Measurements from ENCODE around the gene PGLYRP2.
"Not testable (repeated sequence)": the region's sequence is repeated elsewhere in the genome, so short reads cannot be mapped to it uniquely, and the experiment has no call there.

Gene PGLYRP2

DNA sequence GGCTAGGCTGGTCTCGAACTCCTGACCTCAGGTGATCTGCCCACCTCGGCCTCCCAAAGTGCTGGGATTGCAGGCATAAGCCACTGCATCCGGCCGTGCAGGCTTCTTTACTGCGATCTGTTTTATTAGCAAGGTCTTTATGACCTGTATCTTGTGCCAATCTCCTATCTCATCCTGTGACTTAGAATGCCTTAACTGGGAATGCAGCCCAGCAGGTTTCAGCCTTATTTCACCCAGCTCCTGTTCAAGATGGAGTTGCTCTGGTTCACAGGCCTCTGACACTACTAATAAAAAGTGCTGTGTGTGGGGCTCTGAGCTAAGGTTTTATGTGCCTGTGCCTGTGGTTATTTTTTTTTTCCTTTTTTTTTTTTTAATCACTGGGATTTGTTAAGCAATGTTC, 6.5 kb upstream of the PGLYRP2 start:
- not testable (repeated sequence) for DNase-seq

DNA sequence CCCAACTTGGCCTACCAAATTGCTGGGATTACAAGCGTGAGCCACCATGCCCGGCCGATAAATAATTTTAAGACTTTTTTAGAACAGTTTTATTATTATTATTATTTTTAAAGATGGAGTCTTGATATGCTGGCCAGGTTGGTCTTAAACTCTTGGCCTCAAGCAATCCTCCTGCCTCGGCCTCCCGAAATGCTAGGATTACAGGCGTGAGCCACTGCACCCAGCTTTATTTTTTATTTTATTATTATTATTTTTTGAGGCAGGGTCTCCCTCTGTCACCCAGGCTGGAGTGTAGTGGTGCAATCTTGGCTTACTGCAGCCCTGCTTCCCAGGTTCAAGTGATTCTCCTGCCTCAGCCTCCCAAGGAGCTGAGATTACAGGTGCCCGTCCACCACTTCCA, 1.7 kb upstream of the PGLYRP2 start:
- DNase-seq, result not testable (repeated sequence)

DNA sequence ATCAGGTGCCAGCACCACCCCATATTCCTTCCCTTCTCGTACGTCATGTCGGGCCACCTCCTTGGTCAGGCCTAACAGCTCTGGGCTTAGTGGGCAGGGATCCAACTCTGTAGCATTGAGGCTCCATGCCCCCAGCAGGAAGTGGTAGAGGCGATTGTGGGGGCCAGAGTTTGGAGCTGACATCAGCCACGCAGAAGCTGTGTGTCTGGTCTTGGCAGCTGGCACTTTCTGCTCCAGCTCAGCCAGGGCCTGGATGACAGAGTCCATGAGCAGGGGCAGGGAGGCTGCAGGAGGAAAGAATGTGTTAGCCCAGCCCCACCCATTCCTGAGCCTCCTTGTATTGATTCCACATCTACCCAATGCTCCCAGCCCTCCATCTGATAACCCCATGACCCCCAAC, 3.0 kb downstream of the PGLYRP2 start:
- DNase-seq, result no peak

DNA sequence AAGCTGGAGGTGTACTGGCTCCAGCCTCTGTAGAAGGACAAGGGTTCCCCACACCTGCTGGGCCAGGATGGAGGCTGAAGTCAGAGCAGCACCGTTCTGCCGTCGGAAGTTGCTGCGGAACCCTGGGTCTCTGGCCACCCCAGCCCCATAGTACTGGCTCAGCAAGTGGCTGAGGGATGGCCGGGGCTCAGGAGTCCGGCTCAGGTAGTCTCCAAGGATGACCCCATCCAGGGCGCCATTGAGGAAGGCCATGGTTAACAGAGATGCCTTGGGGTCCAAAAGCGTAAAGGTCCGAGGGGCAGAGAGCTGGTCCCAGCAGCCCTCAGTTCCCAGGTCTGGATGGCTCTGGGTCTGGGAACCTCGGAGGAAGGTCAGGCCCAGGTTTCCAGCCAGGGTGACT, 3.7 kb downstream of the PGLYRP2 start:
- no peak for DNase-seq

DNA sequence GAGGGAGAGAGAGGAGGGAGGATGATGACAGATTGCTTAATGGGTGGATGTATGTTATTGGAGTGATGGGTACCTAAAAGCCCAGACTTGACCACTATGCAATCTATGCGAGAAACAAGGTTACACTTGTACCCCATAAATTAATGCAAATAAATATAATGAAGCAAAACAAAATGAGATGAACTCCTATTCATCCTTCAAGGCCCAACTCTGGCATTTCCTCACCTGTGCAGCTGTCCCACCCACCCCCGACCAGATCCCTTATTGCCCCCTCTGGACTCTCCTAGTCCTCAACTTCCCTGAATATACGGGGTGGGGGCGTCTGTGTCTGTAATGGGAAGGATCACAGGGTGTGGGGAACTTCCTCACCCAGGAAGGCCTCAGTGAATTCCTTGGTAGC, 4.1 kb downstream of the PGLYRP2 start:
- no peak for DNase-seq

DNA sequence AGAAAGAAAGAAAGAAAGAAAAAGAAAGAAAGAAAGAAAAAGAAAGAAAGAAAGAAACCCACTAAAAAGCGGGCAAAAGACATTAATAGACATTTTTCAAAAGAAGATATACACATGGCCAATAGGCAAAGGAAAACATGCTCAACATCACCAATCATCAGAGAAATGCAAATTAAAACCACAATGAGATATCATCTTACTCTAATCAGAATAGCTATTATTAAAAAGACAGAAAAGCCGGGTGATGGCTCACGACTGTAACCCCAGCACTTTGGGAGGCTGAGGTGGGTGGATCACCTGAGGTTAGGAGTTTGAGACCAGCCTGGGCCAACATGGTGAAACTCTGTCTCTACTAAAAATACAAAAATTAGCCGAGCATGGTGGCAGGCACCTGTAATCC, 5.5 kb downstream of the PGLYRP2 start:
- DNase-seq, result not testable (repeated sequence)

DNA sequence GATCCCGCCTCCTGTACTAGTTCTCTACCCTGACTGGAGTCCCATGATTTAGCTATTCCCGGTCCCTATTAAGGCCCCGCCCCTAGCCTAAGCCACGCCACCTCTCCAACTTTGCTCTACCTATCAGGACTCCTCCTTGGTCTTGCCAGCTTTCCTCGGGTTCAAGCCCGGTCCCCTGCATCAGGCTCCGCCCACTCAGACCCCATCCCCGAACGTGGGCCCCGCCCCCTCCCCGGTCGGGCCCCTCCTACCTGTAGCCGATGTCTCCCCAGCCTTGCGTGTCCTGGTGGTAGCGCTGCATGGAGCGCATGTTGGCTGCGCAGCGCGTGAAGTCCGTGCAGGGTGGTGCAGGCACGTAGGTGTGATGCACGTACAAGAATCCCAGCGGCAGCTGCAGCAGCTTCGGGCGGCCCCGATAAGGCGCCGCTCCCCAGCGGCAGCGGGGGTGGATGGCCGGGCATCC, 7.6 kb downstream of the PGLYRP2 start:
- no peak for DNase-seq

DNA sequence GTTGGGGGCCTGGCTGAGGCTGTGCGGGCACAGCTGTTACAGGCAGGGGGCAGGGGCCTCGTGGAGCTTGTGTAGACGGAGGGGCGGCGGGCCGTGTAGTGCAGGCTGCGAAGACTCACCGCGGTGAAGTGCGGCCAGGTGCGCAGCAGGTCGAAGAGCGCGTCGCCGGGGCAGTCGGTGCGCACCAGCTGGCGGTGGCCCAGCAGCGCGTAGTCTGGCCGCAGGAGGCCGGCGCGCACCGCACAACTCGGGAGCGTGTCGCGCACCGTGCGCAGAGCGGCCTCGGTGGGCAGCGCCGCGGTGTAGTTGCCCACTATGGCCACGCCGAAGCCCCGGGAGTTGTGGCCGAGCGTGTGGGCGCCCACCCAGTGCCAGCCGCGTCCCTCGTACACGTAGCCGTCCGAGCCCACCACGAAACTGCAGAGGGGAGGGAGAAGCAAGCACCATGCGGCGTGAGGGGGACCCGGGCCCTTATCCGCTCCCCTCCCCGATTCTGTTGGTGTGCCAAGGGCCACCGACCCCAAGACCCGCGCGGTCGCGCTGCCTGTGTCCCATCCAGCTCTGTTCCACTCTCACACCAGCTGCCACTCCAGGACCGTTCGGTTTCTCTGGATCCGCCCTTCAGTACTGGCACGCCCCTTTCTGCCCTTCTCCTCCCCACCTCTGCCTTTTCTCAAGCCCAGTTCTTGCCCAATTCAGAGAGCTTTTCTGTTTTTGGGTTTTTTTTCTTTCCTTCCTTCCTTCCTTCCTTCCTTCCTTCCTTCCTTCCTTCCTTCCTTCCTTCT, 9.6 kb downstream of the PGLYRP2 start:
- peak; percentile 38 for DNase-seq

DNA sequence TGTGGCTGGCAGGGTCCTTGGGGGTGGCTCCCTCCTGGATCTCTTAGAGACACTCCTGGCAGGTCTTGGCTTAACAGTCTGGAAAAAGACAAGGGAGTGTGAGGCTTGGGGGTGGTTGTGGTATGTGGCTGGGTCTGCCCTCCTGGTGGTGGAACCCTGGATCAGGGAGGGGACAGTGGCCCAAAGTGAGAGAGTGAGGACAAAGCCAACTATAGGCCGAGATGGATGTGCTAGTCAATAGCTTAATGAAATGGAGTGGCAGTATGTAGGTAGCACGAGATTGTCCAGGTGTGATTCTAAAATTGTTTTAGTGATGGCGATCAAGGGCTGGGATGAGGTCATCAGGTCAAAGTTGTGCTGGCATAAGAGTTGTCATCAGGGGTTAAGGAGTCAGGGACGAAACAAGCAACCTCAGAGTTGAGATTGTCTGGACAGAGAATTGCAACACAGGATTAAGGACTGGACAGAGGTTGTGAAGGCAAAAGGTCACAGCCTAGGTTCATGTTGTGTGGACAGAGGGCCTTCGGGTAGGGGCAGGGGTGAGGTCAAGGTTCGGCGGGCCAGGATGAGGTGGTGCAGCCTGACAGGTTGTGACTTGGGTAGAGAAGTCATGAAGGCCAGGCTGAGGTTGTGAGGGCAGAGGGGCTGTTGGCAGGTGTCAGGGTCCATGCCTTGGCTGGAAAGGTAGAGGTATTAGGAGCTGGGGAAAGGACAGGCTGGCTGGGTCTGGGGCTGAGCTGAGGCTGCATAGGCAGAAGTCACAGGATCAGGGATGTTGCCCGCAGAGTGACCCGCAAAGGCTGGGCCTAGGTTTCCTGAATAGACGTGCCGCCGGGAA, 10.4 kb downstream of the PGLYRP2 start:
- no peak for DNase-seq

DNA sequence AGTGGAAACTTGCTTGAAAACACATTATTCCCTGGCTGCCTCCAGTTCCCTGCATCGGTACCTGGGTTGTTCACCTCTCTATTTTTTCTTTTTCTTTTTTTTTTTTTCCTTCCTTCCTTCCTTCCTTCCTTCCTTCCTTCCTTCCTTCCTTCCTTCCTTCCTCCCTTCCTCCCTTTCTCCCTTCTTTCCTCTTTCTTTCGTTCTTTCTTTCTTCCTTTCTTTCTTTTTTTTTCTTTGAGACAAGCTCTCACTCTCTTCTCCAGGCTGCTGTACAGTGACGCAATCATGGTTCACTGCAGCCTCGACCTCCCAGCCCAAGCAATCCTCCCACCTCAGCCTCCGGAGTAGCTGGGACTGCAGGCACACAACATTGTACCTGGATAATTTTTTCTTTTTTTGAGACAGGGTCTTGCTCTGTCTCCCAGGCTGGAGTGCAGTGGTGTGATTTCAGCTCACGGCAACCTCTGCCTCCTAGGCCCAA, 11.5 kb downstream of the PGLYRP2 start:
- DNase-seq, result no peak

DNA sequence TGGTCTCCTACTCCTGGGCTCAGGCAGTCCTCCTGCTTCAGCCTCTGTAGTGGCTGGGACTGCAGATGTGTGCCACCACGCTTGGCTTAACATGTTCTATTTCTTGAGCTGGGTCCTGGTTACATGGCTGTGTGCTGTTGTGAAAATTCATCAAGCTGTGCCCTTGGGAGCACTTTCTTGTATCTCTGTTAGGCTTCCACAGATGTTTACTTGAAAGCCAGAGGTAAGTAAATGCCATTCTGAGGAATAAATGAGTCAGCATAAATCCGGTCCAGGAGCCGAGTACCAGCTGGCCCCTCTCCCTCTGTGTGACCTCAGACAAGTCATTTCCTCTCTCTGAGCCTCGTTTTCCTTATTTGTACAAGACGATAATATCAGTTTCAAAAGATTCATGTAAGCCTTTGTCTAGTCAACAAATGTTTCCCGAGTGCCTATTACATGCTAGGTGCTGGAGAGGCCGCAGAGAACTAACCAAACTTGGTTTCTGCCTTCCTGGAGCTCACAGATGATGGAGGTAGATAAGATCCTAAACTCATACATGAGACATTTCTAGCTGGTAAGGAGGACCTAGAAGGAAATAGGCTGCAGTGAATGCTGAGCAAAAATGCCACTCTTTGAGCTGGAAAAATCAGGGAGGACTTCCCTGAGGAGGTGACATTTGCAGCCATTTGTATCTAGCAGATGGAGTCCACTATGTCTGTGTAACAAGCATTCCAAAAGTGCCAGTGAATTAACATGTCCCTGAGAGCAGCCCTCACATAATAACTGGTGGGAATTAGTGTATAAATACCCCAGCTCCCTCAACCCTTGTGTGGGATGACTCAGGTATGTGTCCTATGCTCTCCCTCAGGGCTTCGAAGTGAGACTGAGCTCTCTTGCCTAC, 12.2 kb downstream of the PGLYRP2 start:
- DNase-seq, result peak; percentile 45

DNA sequence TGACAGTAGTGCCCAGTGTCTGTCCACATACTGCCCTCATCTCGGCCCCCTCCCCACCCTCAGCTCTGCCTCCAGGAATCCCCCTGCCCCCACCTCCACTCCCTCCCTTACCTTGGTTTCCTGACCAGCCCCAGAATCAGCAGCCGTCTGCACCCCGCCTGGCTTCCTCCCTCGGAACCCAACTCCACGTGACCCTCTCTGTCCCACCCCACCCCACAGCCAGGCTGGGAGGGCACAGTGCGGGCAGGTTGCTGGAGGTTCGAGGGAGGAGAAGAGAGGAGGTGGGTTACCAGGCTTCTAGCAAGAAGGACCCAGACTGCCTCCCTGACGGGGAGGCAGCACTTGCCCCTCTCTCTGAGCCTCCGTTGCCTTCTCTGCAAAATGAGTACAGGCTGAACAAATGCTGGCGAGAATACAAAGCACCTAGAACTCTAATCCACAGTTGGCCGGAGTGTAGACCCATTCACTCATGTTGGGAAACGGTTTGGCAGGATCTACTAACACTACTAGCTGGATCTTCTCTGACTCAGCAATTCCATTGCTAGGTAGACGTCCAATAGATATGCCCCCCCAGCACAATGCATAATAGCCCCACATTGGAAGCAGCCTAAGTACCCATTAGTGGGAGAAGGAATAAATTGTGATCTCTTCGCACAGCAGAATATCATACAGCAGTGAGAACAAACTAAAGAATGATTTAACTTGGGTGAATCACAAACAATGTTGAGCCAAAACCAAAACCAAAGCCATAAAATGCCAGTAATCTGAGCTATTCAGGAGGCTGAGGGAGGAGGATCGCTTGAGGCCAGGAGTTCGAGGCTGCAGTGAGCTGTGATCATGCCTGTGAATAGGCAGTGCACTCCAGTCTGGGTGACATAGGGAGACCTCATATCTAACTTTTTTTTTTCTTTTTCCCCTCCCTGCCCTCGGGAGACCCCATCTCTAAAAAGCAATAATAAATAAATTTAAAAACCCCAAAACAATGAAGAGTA, 14.6 kb downstream of the PGLYRP2 start, which contains the start of gene RASAL3:
Gene RASAL3, minus strand, starts transcription at position 151 of the 992 bp plus-strand sequence. CDS start 186 bp downstream, outside the sequence.
- DNase-seq, result peak; percentile 61

DNA sequence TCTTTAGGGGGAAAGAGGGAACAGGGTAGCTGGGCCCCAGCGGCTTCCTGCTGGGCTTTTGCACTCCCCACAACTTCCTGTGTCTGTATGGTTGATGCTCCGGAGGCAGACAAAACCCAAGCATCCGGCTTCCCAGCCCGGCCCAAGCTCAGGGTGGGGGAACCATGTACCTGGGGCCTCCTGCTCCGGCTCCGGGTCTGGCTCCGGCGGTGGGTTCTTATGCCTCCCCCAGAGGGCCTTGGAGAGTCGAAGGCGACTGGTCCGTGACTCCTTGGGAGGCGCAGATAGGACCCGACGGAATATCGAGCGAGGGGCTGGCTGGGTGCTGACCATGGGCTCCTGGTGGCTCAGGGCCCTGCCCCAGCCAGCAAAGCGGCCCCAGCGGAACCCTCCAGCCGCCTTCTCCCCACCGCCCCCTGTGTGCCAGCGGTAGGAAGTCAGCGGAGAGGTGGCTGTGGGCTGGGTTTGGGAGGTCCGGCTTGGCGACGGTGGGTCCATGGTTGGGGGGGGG, 15.4 kb downstream of the PGLYRP2 start:
- peak; percentile 73 for DNase-seq

DNA sequence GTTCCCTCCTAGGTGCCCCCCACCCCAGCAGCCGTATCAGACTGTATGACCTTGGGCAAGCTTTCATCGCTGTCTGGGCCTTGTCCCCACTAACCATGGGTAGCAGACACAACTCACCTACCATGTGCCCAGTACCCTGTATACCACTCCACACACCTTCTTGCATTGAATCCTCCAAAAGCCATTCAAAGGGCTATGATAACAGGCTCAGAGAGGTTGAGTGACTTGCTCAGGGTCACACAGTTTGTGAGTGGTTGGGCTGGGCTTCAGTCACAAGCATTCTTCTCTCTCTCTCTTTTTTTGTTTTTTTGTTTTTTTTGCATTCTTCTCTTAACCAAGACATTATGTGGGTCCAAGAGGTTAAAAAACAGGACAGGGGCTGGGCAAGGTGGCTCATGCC, 17.6 kb downstream of the PGLYRP2 start:
- DNase-seq, result no peak

DNA sequence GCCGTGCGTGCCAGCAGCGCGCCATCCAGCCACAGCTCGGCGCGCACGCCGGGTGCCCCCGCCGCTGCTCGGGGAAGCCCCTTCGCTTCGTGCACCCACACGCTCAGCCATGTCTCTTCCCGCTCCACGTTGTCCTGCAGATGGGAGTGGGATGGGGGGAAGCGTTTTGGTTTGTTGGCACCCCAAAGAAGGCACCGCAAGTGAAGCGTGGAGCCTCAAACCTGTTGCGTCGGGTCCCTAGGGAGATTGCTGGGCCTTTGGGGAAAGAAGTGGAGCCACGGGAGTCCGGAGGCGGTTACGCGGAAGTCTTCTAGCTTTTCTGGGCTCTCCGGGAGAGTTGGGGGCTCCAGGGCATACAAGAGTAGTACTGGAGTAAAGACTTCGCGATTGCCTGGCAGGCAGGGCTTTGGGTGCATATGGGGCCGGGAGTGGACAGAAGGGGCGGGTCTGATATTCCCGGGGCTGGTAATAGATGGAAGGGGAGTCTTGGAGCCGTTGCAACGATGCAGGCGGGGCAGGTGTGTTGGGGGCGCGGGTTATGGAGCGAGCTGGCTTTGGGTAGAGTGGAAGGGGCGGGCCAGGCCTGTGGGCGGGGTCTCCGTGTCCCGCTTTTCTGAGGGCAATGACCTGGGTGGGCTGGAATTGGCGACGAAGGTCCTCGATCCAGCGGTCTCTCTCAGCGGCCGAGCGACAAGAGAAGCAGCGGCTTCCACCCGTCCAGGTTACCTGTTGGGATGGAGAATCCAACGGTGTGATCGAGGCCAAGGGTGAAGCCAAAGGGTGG, 21.4 kb downstream of the PGLYRP2 start:
- no peak for DNase-seq

DNA sequence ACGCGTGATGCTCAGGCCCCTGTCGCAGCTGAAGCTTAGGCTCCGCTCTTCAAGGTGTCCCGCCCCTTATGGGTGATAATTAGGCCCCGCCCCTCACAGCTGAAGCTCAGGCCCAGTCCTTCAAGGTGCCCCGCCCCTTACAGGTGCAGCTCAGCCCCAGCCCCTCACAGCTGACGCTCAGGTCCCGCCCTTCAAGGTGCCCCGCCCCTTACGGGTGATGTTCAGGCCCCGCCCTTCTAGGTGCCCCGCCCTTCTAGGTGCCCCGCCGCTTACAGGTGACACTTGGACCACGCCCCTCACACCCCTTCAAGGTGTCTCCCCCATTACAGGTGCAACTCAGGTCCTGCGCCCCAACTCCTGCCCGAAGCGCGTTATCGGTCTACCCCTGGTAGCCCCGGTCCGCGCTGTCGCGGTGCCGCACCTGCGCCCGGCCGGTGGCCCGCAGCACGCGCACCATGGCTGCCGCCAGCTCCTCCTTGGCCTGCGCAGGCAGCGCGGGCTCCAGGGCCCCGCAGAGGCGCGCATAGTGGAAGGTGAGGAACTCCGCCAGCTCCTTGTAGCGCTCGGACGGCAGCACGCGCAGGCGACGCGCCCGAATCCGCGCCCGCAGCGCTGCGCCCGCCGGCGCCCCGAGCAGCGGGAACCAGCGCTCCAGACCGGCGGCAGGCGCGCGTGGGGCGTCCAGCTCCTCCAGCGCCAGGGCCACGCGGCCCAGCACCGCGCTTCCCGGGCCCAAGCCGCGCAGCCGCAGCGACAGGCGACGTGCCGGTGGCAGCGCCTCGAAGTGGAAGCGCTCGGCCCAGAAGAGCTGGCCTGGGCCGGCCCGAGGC, 22.2 kb downstream of the PGLYRP2 start:
- no peak for DNase-seq

DNA sequence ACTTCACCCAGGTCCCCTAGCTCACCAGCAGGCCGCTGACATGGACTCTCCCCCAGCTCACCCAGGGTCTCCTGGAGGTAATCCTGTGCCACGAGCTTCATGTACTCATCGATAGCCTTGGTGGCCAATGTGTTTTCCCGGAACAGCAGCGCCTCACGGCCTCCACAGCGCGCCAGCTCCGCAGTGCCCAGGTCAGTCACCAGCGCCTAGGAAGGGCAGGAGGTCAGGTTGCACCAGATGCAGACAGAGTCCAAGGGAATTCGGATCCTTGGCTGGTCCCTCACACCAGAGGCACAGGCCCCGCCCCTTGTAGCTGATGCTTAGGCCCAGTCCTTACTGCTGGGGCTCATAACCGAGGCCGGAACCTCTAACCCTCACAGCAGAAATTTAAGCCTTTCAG, 22.9 kb downstream of the PGLYRP2 start:
- DNase-seq, result no peak

DNA sequence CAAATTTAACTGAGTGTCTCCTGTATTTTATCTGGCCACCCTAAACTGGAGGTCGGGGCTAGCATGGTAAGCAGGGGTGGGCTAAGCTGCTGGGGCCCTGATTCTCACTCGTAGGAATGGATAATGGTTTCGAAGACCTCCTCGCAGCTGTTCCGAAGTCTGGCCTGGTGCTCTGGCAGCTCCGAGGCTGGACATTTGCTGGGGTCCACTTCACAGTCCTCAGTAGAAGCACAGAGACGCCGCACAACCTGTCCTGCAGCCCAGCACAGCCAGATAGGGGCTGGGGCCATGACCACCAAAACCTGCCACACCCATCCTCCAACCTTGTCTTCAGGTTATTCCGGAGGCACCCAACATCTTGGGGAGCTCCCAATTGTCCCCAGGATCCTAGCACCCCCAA, 23.3 kb downstream of the PGLYRP2 start:
- no peak for DNase-seq

All from CD4-positive, alpha-beta T cell treated with Interferon gamma for 1 hour (primary cell).